Measurements from ENCODE around the gene EIF4H.

Gene EIF4H

DNA sequence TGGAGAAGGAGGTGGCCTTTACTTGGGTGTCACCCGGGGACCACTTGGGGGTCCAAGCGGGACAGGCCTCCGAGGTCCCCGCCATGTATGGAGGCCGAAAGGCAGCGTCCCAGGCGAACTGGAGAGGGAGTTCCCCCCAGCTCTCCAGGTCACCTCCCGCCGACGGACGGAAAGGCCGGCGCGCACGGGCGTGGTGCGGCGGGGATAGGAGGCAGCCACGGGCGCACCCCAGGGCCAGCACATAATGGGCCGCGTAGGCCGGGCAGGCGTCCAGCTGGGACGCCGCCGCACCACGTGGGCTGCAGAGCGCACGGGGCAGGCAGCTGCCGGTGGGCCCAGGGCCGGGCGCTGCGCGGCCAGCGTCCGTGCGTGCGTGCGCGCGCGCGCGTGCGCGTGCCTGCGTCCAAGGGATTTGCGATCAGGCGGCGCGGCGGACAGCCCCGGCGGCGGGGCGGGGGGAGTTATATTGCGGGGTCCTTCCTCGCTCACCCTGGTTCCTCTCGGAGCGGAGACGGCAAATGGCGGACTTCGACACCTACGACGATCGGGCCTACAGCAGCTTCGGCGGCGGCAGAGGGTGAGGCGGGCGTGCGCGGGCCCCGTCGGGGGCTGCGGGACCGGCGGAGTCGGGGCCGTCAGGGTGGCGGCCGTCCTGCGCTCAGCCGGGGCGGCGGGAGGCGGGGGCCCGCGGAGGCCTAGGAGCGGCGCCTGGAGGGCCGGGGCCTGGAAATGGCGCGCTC is at the start of gene EIF4H:
Gene EIF4H, plus strand, starts transcription at position 491 of the 740 bp plus-strand sequence. Its CDS starts 28 bp downstream, at position 519.
- peaks cover 47 to 56% (median 50%) of the 10 kb centered on the region in 10 experiments for H3K4me1 ChIP-seq
- H3K9ac ChIP-seq: peak within 1 kb of the TSS; percentile 98 to 100 (median 99)
- no peak for TF ChIP-seq Cebpa-rat (IDR thresholded peaks at IDR 0.05)
- H3K4me3 ChIP-seq: peak within 1 kb of the TSS; percentile 83 to 98 (median 94)
- H3K27ac ChIP-seq: peak within 1 kb of the TSS; percentile 97 to 99 (median 99)
- H3K36me3 ChIP-seq: peaks cover 24 to 34% (median 31%) of the 10 kb centered on the region in 11 experiments
- H4K20me1 ChIP-seq: peaks cover 44 to 48% (median 47%) of the 10 kb centered on the region in 11 experiments
- no peaks in the 10 kb centered on the region for H3K9me3 ChIP-seq (replicated peaks in 1 of 11)
- peak within 1 kb of the TSS; percentile 89 to 100 (median 96) for H3K4me2 ChIP-seq
- no peaks in the 10 kb centered on the region for H3K27me3 ChIP-seq

GRCh38 chr7:74126220-74126880 is 47.8 kb upstream of the EIF4H start:
- H4K20me1 ChIP-seq: peaks cover 0 to 14% (median 6%) of the 10 kb centered on the region in 11 experiments; a peak in 12 of 22 replicates
- H3K9ac ChIP-seq: no peak overlapping the region
- H3K4me3 ChIP-seq: no peak overlapping the region
- H3K36me3 ChIP-seq: peaks cover 0 to 15% (median 12%) of the 10 kb centered on the region in 11 experiments; a peak in 16 of 22 replicates
- no peak overlapping the region for H3K4me2 ChIP-seq
- TF ChIP-seq Cebpa-rat (IDR thresholded peaks at IDR 0.05): no peak
- H3K4me1 ChIP-seq: peaks cover 6 to 23% (median 14%) of the 10 kb centered on the region in 10 experiments; a peak in 17 of 20 replicates
- H3K27ac ChIP-seq: no peak overlapping the region
- no peaks in the 10 kb centered on the region for H3K27me3 ChIP-seq
- no peaks in the 10 kb centered on the region for H3K9me3 ChIP-seq (replicated peaks in 1 of 11)

DNA sequence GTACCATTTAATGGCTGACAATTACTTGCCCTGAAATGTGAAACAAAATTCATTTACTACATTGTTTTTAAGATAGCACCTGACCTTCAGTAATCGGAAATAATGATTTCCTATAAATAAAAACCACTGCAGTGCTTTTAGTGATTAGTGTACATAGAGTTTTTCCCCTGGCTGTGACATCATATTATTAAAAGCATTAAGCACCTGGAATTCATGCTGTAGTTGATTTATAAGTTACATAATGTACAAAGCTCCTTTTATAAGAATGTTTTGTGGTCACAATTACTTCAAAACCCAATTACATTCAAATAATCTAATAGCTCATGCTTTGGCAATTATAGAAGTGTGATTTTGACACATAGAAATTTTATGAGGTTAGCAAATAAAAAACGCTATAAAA is 44.3 kb upstream of the EIF4H start:
- Histone ChIP-seq H3K4me3 (no peak overlapping the region), H3K36me3 (no peaks in the 10 kb centered on the region), H3K4me2 (no peak overlapping the region; a peak in 1 of 22 replicates), H3K9ac (no peak overlapping the region), H3K27ac (no peak overlapping the region), H4K20me1 (no peaks in the 10 kb centered on the region), H3K4me1 (peaks cover 5 to 23% (median 12%) of the 10 kb centered on the region in 10 experiments; a peak in 17 of 20 replicates), H3K9me3 (replicated peaks in 1 of 11) (no peaks in the 10 kb centered on the region), H3K27me3 (no peaks in the 10 kb centered on the region)
- TF ChIP-seq Cebpa-rat (IDR thresholded peaks at IDR 0.05): no peak

DNA sequence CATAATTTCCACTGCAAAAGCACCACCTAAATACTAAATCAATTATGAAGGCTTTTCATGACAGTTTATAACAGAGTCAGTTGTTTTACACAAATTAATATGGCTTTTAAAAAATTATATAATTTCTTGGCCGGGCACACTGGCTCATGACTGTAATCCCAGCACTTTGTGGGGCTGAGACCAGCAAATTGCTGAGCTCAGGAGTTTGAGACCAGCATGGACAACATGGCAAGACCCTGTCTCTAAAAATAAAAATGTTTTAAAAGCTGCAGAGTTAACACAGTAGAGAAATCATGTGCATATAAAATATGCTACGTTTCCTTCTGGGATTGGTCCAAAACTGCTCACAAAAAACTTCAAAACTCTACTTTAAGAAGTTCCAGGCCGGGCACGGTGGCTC is 43.6 kb upstream of the EIF4H start:
- peaks cover 5 to 25% (median 13%) of the 10 kb centered on the region in 10 experiments; a peak in 17 of 20 replicates for H3K4me1 ChIP-seq
- H3K27me3 ChIP-seq: no peaks in the 10 kb centered on the region
- no peak for TF ChIP-seq Cebpa-rat (IDR thresholded peaks at IDR 0.05)
- H3K9ac ChIP-seq: no peak overlapping the region
- H3K4me3 ChIP-seq: no peak overlapping the region
- H3K4me2 ChIP-seq: no peak overlapping the region
- no peaks in the 10 kb centered on the region for H3K9me3 ChIP-seq (replicated peaks in 1 of 11)
- H3K36me3 ChIP-seq: no peaks in the 10 kb centered on the region
- H3K27ac ChIP-seq: no peak overlapping the region
- H4K20me1 ChIP-seq: no peaks in the 10 kb centered on the region

GRCh38 chr7:74134117-74134620 is 40.0 kb upstream of the EIF4H start:
- no peaks in the 10 kb centered on the region for H3K27me3 ChIP-seq
- H3K9me3 ChIP-seq (replicated peaks in 1 of 11): no peaks in the 10 kb centered on the region
- no peak overlapping the region for H3K9ac ChIP-seq
- no peaks in the 10 kb centered on the region for H4K20me1 ChIP-seq
- H3K4me2 ChIP-seq: peak overlapping the region in 5 of 11 experiments; percentile 6 to 65 (median 52); a peak in 6 of 22 replicates
- no peak overlapping the region; a peak in 2 of 22 replicates for H3K27ac ChIP-seq
- H3K36me3 ChIP-seq: no peaks in the 10 kb centered on the region
- TF ChIP-seq Cebpa-rat (IDR thresholded peaks at IDR 0.05): no peak
- peaks cover 0 to 20% (median 9%) of the 10 kb centered on the region in 10 experiments; a peak in 9 of 20 replicates for H3K4me1 ChIP-seq
- H3K4me3 ChIP-seq: no peak overlapping the region

- TF ChIP-seq Cebpa-rat (IDR thresholded peaks at IDR 0.05): no peak
- Histone ChIP-seq H3K4me1 (peaks cover 9 to 30% (median 14%) of the 10 kb centered on the region in 10 experiments), H3K9ac (no peak overlapping the region), H3K27me3 (no peaks in the 10 kb centered on the region), H3K9me3 (replicated peaks in 1 of 11) (no peaks in the 10 kb centered on the region), H3K36me3 (no peaks in the 10 kb centered on the region), H4K20me1 (no peaks in the 10 kb centered on the region), H3K4me2 (no peak overlapping the region), H3K4me3 (no peak overlapping the region), H3K27ac (no peak overlapping the region)
Measured at GRCh38 chr7:74138334-74138867, 35.8 kb upstream of the EIF4H start.

- Histone ChIP-seq H3K4me3 (no peak overlapping the region), H3K4me2 (no peak overlapping the region), H3K4me1 (peaks cover 9 to 24% (median 16%) of the 10 kb centered on the region in 10 experiments), H3K27ac (no peak overlapping the region), H3K9ac (no peak overlapping the region), H3K36me3 (no peaks in the 10 kb centered on the region), H4K20me1 (no peaks in the 10 kb centered on the region), H3K9me3 (replicated peaks in 1 of 11) (peaks cover under 1 to 5% (median 3%) of the 10 kb centered on the region in 11 experiments), H3K27me3 (no peaks in the 10 kb centered on the region)
- TF ChIP-seq Cebpa-rat (IDR thresholded peaks at IDR 0.05): no peak
Measured at GRCh38 chr7:74138945-74139843, 35.0 kb upstream of the EIF4H start.

- no peak overlapping the region; a peak in 1 of 22 replicates for H3K27ac ChIP-seq
- H3K27me3 ChIP-seq: no peaks in the 10 kb centered on the region
- no peak for TF ChIP-seq Cebpa-rat (IDR thresholded peaks at IDR 0.05)
- peak overlapping the region; percentile 10 to 73 (median 39) for H3K4me2 ChIP-seq
- H3K4me3 ChIP-seq: no peak overlapping the region
- no peaks in the 10 kb centered on the region for H4K20me1 ChIP-seq
- no peak overlapping the region; a peak in 1 of 22 replicates for H3K9ac ChIP-seq
- H3K9me3 ChIP-seq (replicated peaks in 1 of 11): peaks cover 15 to 28% (median 20%) of the 10 kb centered on the region in 11 experiments
- peaks cover 8 to 17% (median 12%) of the 10 kb centered on the region in 10 experiments for H3K4me1 ChIP-seq
- peaks cover 0 to 7% (median 0%) of the 10 kb centered on the region in 11 experiments; a peak in 2 of 22 replicates for H3K36me3 ChIP-seq
Measured at GRCh38 chr7:74141705-74142104, 32.5 kb upstream of the EIF4H start.
